Common myeloid progenitor, CD34-positive (primary cell): Measurements from ENCODE around the gene PRKCE.

Experiments used
- CTCF ChIA-PET: fragments of 350-600 bp; sonication (Branson Sonifier 250); formaldehyde crosslinking; loops from one replicate; lab custom pipeline; 2021; ENCODE audit warnings: antibody characterized with exemption; lab: Charles Lee
- POLR2A ChIA-PET: fragments of 350-600 bp; sonication (Branson Sonifier 250); formaldehyde crosslinking; loops from one replicate; lab custom pipeline; 2021; ENCODE audit warnings: antibody characterized with exemption; lab: Charles Lee
- DNase-seq, 3 donors: peaks; one replicate each; pipeline versions ENCODE4 v3.0.0 to v3.0.0-alpha.2; 2013
- H3K27ac ChIP-seq, 2 experiments: 1 replicate in 1 of 2; 2 replicates in 1 of 2; pipeline ENCODE4 v1.7.0; 2013; ENCODE audit warnings: inconsistent platforms in 2 of 2, low read length in 2 of 2, mild to moderate bottlenecking in 2 of 2, low read depth in 1 of 2, moderate library complexity in 1 of 2; ENCODE audit not compliant: severe bottlenecking in 2 of 2, insufficient read depth in 1 of 2, poor library complexity in 1 of 2
- H3K27me3 ChIP-seq, 5 experiments: replicated peaks in 2 of 5; 1 replicate in 3 of 5; 2 replicates in 2 of 5; pipeline versions ENCODE4 v1.6.1 to v1.7.0; 2013; ENCODE audit warnings: low read length in 4 of 5, mild to moderate bottlenecking in 2 of 5, moderate library complexity in 2 of 5, inconsistent platforms in 1 of 5; ENCODE audit not compliant: insufficient read depth in 5 of 5, control insufficient read depth in 4 of 5
- H3K36me3 ChIP-seq, 4 experiments: 1 replicate in 2 of 4; 2 replicates in 2 of 4; pipeline versions ENCODE4 v1.6.1 to v1.7.0; 2013; ENCODE audit warnings: low read length in 3 of 4, control low read depth in 1 of 4, mild to moderate bottlenecking in 1 of 4; ENCODE audit not compliant: control insufficient read depth in 4 of 4, insufficient read depth in 4 of 4
- H3K4me1 ChIP-seq, 4 experiments: 1 replicate in 3 of 4; 2 replicates in 1 of 4; pipeline versions ENCODE4 v1.6.1 to v1.7.1; 2013; ENCODE audit warnings: low read length in 3 of 4, mild to moderate bottlenecking in 3 of 4, control low read depth in 1 of 4, inconsistent platforms in 1 of 4, moderate library complexity in 1 of 4; ENCODE audit not compliant: control insufficient read depth in 4 of 4, insufficient read depth in 4 of 4; ENCODE audit errors: control extremely low read depth in 1 of 4
- H3K4me3 ChIP-seq, 7 experiments: 1 replicate in 4 of 7; 2 replicates in 3 of 7; pipeline versions ENCODE4 v1.5.1 to v1.7.0; 2013; ENCODE audit warnings: mild to moderate bottlenecking in 7 of 7, low read length in 6 of 7, moderate library complexity in 6 of 7, inconsistent platforms in 2 of 7, low read depth in 2 of 7, control low read depth in 1 of 7; ENCODE audit not compliant: insufficient read depth in 4 of 7, control insufficient read depth in 1 of 7; ENCODE audit errors: extremely low read depth in 1 of 7
- H3K9me3 ChIP-seq, 5 experiments: 1 replicate in 4 of 5; 2 replicates in 1 of 5; pipeline versions ENCODE4 v1.6.1 to v1.7.1; 2013; ENCODE audit warnings: low read length in 4 of 5, mild to moderate bottlenecking in 2 of 5, inconsistent platforms in 1 of 5, low read depth in 1 of 5, moderate library complexity in 1 of 5; ENCODE audit not compliant: control insufficient read depth in 4 of 5, insufficient read depth in 2 of 5; ENCODE audit errors: control extremely low read depth in 1 of 5
- WGBS: methylation state at CpG from one replicate; pipeline ENCODE4 v1.1.5; 2013; ENCODE audit not compliant: insufficient coverage; 5-methylcytosine and 5-hydroxymethylcytosine counted together

The PRKCE gene

DNA sequence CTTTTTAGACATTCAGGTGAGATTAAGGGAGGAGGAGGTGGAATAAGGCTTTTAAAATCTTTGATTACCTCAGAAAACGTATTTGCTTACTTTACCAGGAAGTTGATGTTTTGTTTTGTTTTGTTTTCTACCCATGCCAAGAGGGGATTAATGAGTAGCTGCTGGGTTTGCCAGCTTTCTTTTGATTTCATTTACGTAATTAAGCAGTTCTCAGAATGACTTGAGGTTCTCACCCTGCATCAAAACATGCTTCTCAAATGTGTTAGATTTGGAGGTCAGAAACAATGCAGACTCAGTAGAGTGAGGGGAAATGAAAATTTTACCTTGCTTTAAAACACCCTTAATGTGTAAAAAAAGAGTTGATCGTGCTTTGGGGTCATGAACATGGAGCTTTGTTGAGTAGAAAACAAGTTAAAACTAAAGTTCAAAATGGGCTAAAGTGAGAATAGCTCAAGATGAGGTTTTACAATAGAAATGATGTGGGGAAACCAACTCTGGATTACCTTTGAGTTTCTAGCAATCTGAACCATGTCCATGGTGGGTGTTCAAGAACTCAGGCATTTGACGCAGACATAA, 428.6 kb downstream of the PRKCE start:
- 81% methylated on average over 2 of the region's 4 CpGs for WGBS

DNA sequence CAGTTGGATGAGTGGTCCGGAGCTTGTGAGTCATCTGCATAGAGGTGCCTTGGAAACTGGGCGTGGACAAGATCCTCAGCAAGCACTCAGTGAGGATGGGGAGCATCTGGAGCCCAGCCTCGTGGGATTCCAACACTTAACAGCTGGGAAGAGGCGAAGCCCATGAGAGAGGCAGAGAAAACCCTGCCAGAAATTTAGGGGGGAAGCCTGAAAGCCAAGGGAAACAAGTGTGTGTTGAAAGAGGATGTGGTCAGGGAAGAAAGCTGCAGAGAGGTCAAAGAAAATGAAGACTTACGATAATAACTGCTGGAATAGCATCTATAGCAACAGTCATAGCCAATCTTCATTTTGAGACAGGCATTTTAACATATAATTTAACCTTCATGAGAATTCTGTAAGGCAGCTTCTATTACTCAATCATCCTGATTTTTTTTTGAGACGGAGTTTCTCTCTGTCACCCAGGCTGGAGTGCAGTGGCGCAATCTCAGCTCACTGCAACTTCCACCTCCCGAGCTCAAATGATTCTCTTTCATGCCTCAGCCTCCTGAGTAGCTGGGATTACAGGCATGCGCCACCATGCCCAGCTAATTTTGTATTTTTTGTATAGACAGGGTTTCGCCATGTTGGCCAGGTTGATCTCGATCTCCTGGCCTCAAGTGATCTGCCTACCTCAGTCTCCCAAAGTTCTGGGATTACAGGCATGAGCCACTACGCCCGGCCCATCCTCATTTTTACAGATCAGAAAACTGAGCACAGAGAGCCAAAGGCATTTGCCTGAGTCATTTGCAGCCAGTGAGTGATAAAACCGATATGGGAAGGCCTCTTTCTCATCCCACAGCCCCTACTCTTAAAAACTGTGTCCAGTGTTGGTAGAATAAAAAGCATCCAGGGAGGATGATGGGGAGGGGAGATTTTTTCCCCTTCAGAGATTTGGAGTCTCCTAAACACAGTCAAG, 431.3 kb downstream of the PRKCE start:
- peaks cover 0 to 11% (median 5%) of the 10 kb centered on the region in 4 experiments for H3K36me3 ChIP-seq
- H3K4me1 ChIP-seq: peaks cover 11 to 19% (median 15%) of the 10 kb centered on the region in 4 experiments
- no peak overlapping the region for H3K27ac ChIP-seq
- peak; percentile 27 to 70 (median 63) for DNase-seq
- CTCF ChIA-PET: interaction anchor here (1.2 to 1.7 kb wide), 3 partner anchors 12 to 71 kb away, joined by 3 to 5 read pairs (median 4); no protein-coding TSS in a partner anchor
- no peaks in the 10 kb centered on the region for H3K9me3 ChIP-seq
- H3K27me3 ChIP-seq: no peaks in the 10 kb centered on the region
- 58% methylated on average over 12 of the region's 14 CpGs for WGBS
- POLR2A ChIA-PET: no interaction called here
- H3K4me3 ChIP-seq: no peak overlapping the region

More for the DNA sequence above, 428.6 kb downstream of the PRKCE start:
- Histone ChIP-seq H3K27me3 (no peaks in the 10 kb centered on the region), H3K9me3 (no peaks in the 10 kb centered on the region), H3K4me3 (no peak overlapping the region), H3K4me1 (peaks cover 11 to 19% (median 15%) of the 10 kb centered on the region in 4 experiments), H3K36me3 (no peaks in the 10 kb centered on the region), H3K27ac (no peak overlapping the region)
- DNase-seq: no peak
- ChIA-PET CTCF (interaction anchor here (0.6 to 1.3 kb wide), 4 partner anchors 17 to 403 kb away, joined by 3 to 5 read pairs (median 3); no protein-coding TSS in a partner anchor), POLR2A (interaction anchor here (0.6 kb wide), 1 partner anchor 228 kb away, joined by 6 read pairs; no protein-coding TSS in a partner anchor)

DNA sequence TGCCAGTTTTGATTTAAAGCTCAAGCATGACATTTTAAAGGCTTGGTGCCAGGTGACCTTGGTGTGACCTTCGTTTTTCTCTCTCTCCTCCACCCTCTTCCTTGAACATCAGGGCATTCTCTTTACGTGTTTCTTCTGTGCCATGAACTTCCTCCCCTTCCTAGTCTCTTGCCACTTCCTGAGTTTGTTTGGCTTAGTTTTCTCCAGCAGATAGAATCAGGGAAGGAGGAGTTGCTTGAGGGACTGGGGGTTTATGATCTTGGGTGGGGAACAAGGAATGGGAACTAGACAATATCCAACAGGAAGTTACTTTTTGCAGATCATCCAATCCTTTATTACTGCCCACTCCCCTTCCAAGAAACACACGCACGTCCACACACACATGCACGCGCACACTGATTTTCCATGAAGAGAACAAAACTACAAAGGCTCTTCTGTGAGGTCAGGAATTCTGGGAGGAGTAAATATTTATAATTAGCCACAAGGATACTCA, 435.1 kb downstream of the PRKCE start:
- no peak overlapping the region for H3K4me3 ChIP-seq
- WGBS: 33% methylated on average over 2 of the region's 6 CpGs
- no peaks in the 10 kb centered on the region for H3K9me3 ChIP-seq
- CTCF ChIA-PET: no interaction called here
- no peaks in the 10 kb centered on the region for H3K27me3 ChIP-seq
- no peak overlapping the region for H3K27ac ChIP-seq
- POLR2A ChIA-PET: no interaction called here
- no peak for DNase-seq
- H3K36me3 ChIP-seq: peaks cover 3 to 31% (median 13%) of the 10 kb centered on the region in 4 experiments
- H3K4me1 ChIP-seq: peaks cover 11 to 19% (median 15%) of the 10 kb centered on the region in 4 experiments

DNA sequence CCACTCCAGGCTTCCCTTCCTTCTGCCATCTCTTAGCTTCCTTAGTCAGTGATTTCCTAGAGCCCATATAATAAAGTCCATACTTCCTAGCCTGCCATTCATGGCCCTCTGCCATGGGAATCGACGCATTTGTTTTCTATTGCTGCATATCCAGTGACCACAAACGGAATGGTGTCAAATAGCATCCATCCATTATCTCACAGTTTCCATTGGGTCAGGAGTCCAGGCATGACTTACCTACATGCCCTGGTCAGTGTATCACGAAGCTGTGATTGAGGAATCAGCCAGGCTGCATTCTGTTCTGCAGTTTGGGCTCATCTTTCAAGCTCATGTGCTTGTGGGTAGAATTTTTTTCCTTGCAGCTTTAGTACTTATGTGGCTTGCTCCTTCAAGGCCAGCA, 436.0 kb downstream of the PRKCE start:
- peaks cover 9 to 14% (median 11%) of the 10 kb centered on the region in 4 experiments for H3K4me1 ChIP-seq
- no peak overlapping the region for H3K4me3 ChIP-seq
- DNase-seq: no peak
- no peaks in the 10 kb centered on the region for H3K27me3 ChIP-seq
- WGBS: 96% methylated on average over 3 of the region's 4 CpGs
- H3K36me3 ChIP-seq: peaks cover 3 to 31% (median 13%) of the 10 kb centered on the region in 4 experiments
- no peaks in the 10 kb centered on the region for H3K9me3 ChIP-seq
- H3K27ac ChIP-seq: no peak overlapping the region
- ChIA-PET CTCF (interaction anchor here (0.6 kb wide), 1 partner anchor 96 kb away, joined by 3 read pairs; no protein-coding TSS in a partner anchor), POLR2A (no interaction called here)

DNA sequence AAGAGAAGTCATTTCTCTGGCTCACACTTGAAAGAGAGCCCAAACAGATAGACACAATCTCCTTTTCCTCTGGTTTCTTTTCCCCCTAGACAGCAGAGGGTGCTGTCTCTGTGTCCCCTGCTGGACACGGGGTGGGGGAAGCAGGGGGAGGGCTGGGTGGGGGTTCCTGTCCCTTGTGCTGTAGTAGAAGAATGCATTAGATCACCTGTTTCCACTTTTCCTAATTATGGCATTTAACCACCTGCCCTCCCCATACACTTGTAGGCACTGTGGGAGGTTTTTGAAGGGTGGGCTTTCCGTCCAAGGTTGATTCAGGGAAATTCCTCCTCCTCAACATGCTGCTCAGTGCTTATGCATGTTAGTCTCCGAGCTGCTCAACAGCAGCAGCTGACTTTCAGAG, 439.5 kb downstream of the PRKCE start:
- Histone ChIP-seq H3K27ac (no peak overlapping the region), H3K36me3 (peaks cover 3 to 32% (median 18%) of the 10 kb centered on the region in 4 experiments), H3K4me3 (no peak overlapping the region), H3K9me3 (peaks cover 0 to 13% (median 2%) of the 10 kb centered on the region in 5 experiments), H3K4me1 (no peaks in the 10 kb centered on the region), H3K27me3 (no peaks in the 10 kb centered on the region)
- ChIA-PET POLR2A (interaction anchor here (1.2 kb wide), 1 partner anchor 45 kb away, joined by 3 read pairs; no protein-coding TSS in a partner anchor), CTCF (interaction anchor here (1.0 kb wide), 1 partner anchor 33 kb away, joined by 3 read pairs; no protein-coding TSS in a partner anchor)
- 80% methylated on average over 1 of the region's 3 CpGs for WGBS
- DNase-seq: peak in 1 of 3 donors; percentile 5

DNA sequence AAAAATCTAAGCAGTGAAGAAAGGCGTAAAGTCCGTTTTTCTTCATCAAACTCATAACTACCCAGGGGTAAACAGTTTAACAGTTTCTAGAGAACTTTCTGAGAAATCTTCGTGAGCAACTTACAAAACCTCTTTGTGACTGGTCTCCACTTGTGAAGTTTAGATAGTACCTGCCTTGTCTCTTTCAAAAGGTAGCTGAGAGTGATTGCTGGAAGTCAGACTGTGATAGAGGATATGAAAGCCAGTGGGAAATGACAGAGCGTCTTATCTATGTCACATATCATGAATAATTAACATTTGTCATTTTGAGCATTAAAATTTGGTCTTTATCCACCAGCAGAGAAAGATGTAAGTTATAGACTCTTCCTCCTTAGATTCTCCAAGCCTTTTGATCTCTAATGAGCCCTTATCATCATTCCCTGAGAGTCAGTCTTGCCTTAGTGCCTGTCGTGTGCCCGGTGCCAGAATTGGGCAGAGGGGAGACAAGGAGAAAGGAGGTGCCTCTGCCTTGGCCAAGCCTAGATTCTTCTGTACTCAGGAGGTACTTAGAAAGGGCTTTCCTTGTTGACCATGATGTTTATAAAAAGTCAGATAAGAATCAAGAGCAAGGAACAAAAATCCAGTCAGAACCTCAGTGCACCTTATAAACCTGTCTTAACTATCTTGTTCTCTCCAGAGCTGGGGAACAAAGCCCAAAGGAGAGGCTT, 440.6 kb downstream of the PRKCE start:
- no peaks in the 10 kb centered on the region for H3K4me1 ChIP-seq
- peaks cover 0 to 14% (median 2%) of the 10 kb centered on the region in 5 experiments for H3K9me3 ChIP-seq
- ChIA-PET CTCF (interaction anchor here (1.0 kb wide), 1 partner anchor 8 kb away, joined by 3 read pairs; no protein-coding TSS in a partner anchor), POLR2A (no interaction called here)
- peaks cover 3 to 32% (median 15%) of the 10 kb centered on the region in 4 experiments for H3K36me3 ChIP-seq
- no peaks in the 10 kb centered on the region for H3K27me3 ChIP-seq
- 93% methylated on average over 3 of the region's 6 CpGs for WGBS
- no peak overlapping the region for H3K4me3 ChIP-seq
- DNase-seq: no peak
- no peak overlapping the region for H3K27ac ChIP-seq
